Suprapubic skin (tissue), 4 donors: Measurements from ENCODE around the gene SACM1L. TPM values are rescaled to one million over a fixed set of nuclear protein-coding genes. Genes with fewer than 3 reads are reported as not detected.

ENCODE experiments used
- DNase-seq, 2 donors: peaks; one replicate each; pipeline ENCODE4 v3.0.0-alpha.2; 2019; ENCODE audit warnings: low spot score in 2 of 2
- H3K27ac ChIP-seq: fragments of 200-600 bp; sonication (generic); one replicate; pipeline ENCODE4 v1.5.1; 2019
- H3K27me3 ChIP-seq: fragments of 200-600 bp; sonication (generic); one replicate; pipeline ENCODE4 v1.5.1; 2019
- H3K36me3 ChIP-seq: fragments of 200-600 bp; sonication (generic); one replicate; pipeline ENCODE4 v1.5.1; 2019
- H3K4me1 ChIP-seq: fragments of 200-600 bp; sonication (generic); one replicate; pipeline ENCODE4 v1.5.1; 2019
- H3K4me3 ChIP-seq: fragments of 200-600 bp; sonication (generic); one replicate; pipeline ENCODE4 v1.5.1; 2019; ENCODE audit warnings: mild to moderate bottlenecking
- H3K9me3 ChIP-seq: fragments of 200-600 bp; sonication (generic); one replicate; pipeline ENCODE4 v1.5.1; 2019
- CTCF ChIP-seq, 2 donors: fragments of 200-600 bp in 1 of 2; fragments of 450-650 bp in 1 of 2; sonication (generic) in 1 of 2; IDR thresholded peaks; one replicate each; pipeline ENCODE4 v1.5.1; 2016 to 2019; ENCODE audit warnings: antibody characterized with exemption in 2 of 2, mild to moderate bottlenecking in 1 of 2, moderate library complexity in 1 of 2
- EP300 ChIP-seq: sonication (generic); formaldehyde crosslinking; IDR thresholded peaks from one replicate; pipeline ENCODE4 v1.6.1; 2017; ENCODE audit warnings: antibody characterized with exemption
- POLR2A ChIP-seq, 2 donors: fragments of 450-650 bp; IDR thresholded peaks; one replicate each; pipeline ENCODE4 v1.6.1; 2017; ENCODE audit warnings: antibody characterized with exemption in 2 of 2, mild to moderate bottlenecking in 2 of 2, moderate library complexity in 2 of 2
- POLR2AphosphoS5 ChIP-seq, 3 donors: sonication (generic); formaldehyde crosslinking; IDR thresholded peaks; one replicate each; pipeline ENCODE4 v1.6.1; 2017; ENCODE audit warnings: antibody characterized with exemption in 3 of 3
- WGBS: methylation state at CpG from one replicate; pipeline ENCODE4 v1.1.5; 2018; 5-methylcytosine and 5-hydroxymethylcytosine counted together
- total RNA-seq, 4 donors: library from RNA; depleted of rRNA; stranded (reverse); fragments of >200 nt; gene quantifications; one replicate each; pipeline ENCODE4 v1.1.0, GENCODE V29; 2016

The SACM1L gene
- total RNA-seq, 4 donors from 2014 or later, result 22.8 to 48.9 (median 31.2) TPM

GRCh38 chr3:45776611-45777010 lies 87.4 kb downstream of the SACM1L start:
- no peak for TF ChIP-seq POLR2A (IDR thresholded peaks at IDR 0.05)
- no peak for TF ChIP-seq POLR2AphosphoS5 (IDR thresholded peaks at IDR 0.05)
- no peak for TF ChIP-seq CTCF (IDR thresholded peaks at IDR 0.05)
- TF ChIP-seq EP300, result no peak
- H3K4me3 ChIP-seq, result no peak overlapping the region
- no peaks in the 10 kb centered on the region for H3K4me1 ChIP-seq
- peak in 1 of 2 donors; percentile 74 for DNase-seq
- no peaks in the 10 kb centered on the region for H3K9me3 ChIP-seq
- no peaks in the 10 kb centered on the region for H3K36me3 ChIP-seq
- no peaks in the 10 kb centered on the region for H3K27me3 ChIP-seq
- 81% methylated on average over 8 of the region's 8 CpGs for WGBS
- H3K27ac ChIP-seq, result no peak overlapping the region

GRCh38 chr3:45777111-45777745 lies 88.0 kb downstream of the SACM1L start:
- Histone ChIP-seq H3K9me3 (no peaks in the 10 kb centered on the region), H3K27ac (no peak overlapping the region), H3K36me3 (no peaks in the 10 kb centered on the region), H3K27me3 (no peaks in the 10 kb centered on the region), H3K4me3 (no peak overlapping the region), H3K4me1 (no peaks in the 10 kb centered on the region)
- DNase-seq, result peak in 1 of 2 donors; percentile 50
- 89% methylated on average over 5 of the region's 8 CpGs for WGBS
- no peak for TF ChIP-seq POLR2A (IDR thresholded peaks at IDR 0.05)
- no peak for TF ChIP-seq EP300
- TF ChIP-seq CTCF (IDR thresholded peaks at IDR 0.05), result no peak
- TF ChIP-seq POLR2AphosphoS5 (IDR thresholded peaks at IDR 0.05), result no peak

DNA sequence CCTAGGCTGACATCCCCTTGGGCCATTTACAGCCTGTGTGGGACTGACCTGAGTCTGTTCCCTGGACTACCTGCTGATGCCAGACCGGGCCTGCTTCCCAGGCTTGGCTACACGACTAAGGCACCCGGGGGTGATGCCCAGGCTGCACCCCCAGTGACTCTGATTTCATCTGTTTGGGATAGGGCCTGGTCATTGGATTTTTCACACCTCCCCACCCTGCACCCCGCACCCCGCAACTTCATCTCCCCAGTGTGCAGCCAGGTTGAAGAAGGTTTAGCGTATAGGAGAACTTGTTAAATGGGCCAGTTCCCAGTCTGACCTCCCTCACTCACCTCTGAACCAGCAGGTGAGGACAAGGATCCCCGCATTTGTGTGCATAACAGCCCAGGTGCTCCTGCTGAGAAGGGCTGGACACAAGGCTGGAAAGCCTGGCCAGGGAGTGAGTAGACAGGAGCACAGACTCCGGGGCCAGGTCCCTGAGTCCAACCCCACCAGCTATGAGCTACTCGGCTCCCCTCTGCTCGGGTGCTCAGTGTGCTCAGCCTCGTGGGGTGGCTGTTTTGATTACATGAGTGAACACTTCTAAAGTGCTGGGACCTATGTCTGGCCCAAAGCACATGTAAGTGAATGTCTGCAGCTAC lies 88.7 kb downstream of the SACM1L start:
- Histone ChIP-seq H3K27ac (no peak overlapping the region), H3K4me1 (no peaks in the 10 kb centered on the region), H3K4me3 (no peak overlapping the region), H3K27me3 (no peaks in the 10 kb centered on the region), H3K9me3 (no peaks in the 10 kb centered on the region), H3K36me3 (no peaks in the 10 kb centered on the region)
- peak in 1 of 2 donors; percentile 53 for DNase-seq
- 92% methylated on average over 7 of the region's 11 CpGs for WGBS
- no peak for TF ChIP-seq EP300
- TF ChIP-seq POLR2A (IDR thresholded peaks at IDR 0.05), result no peak
- no peak for TF ChIP-seq CTCF (IDR thresholded peaks at IDR 0.05)
- TF ChIP-seq POLR2AphosphoS5 (IDR thresholded peaks at IDR 0.05), result no peak

GRCh38 chr3:45778761-45779201 lies 89.6 kb downstream of the SACM1L start:
- WGBS, result 78% methylated on average over 3 of the region's 3 CpGs
- H3K4me3 ChIP-seq, result no peak overlapping the region
- no peaks in the 10 kb centered on the region for H3K9me3 ChIP-seq
- DNase-seq, result peak in 1 of 2 donors; percentile 15
- TF ChIP-seq CTCF (IDR thresholded peaks at IDR 0.05) (no peak), POLR2A (IDR thresholded peaks at IDR 0.05) (no peak), POLR2AphosphoS5 (IDR thresholded peaks at IDR 0.05) (no peak), EP300 (no peak)
- no peaks in the 10 kb centered on the region for H3K4me1 ChIP-seq
- H3K27me3 ChIP-seq, result no peaks in the 10 kb centered on the region
- no peaks in the 10 kb centered on the region for H3K36me3 ChIP-seq
- H3K27ac ChIP-seq, result no peak overlapping the region
